ENCODE measurements around the gene ARHGAP5.

ARHGAP5 gene

GRCh38 chr14:32077081-32078022, at the start of gene ARHGAP5:
ARHGAP5 (plus strand) TSS chr14:32077304; CDS start chr14:32090670, 13,366 bp downstream.
- DNase-seq (ENCODE audit: low spot score), result peak; percentile 41

DNA sequence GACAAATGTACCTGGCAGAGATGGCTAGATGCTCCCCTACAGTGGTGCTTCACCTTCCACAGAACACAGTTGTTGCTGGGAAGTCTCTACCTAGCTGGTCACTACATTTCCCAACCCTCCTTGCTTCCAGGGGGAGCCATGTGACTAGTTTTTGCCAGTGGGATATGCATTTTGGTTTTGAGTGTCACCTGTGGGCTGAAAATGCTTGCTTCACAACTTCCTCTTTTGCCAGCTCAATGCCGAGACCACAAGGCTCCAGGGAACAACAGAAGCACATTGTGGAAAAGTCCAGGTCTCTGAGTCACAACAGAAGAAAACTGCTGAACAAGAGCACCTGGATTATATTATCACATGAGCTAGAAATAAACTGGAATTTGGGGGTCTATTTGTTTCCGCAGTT, 48.5 kb upstream of the ARHGAP5 start:
- peak; percentile 41 for DNase-seq (ENCODE audit: low spot score)

DNA sequence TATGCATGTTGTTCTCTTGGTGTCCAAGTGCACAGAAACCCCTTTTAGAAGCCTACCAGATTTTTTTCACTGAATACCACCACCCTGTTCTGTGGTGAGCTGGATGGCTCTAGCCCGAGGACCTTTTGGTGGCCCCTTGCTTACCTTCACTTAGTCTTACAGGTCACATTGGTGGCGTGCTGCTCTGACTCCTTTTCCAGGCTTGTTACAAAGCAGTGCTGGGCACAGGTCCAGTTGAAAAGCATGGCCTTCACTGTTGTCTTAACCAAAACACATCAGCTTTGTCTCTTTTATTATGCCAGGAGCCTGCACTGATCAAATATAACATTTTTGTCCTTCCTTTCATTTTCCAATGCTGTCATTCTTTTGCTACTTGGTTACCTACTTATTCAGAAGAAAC, 43.6 kb upstream of the ARHGAP5 start:
- no peak for DNase-seq (ENCODE audit: low spot score)

DNA sequence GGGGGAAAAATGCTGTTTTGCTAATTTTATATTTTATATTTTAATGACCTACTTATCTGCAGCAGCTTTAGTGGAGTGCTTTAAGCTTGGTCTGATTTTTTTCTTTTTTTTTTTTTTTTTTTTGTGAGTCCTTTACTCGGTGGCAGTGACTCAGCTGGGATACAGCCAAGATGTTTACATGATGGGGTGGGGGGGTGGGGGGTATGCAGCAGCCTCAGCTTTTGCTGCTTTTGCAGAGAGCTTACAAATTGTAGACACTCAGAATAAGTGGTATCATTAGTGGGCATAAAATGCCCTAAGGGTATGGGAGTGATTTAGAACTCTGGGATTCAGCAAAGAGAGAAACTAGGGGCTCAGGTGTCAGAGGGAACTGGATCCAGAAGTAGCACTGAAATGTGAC, 38.2 kb upstream of the ARHGAP5 start:
- no peak for DNase-seq (ENCODE audit: low spot score)

- DNase-seq (ENCODE audit: low spot score), result no peak
Observed at GRCh38 chr14:32039401-32040030, 37.6 kb upstream of the ARHGAP5 start.

GRCh38 chr14:32043624-32044023, 33.5 kb upstream of the ARHGAP5 start:
- no peak for DNase-seq (ENCODE audit: low spot score)

DNA sequence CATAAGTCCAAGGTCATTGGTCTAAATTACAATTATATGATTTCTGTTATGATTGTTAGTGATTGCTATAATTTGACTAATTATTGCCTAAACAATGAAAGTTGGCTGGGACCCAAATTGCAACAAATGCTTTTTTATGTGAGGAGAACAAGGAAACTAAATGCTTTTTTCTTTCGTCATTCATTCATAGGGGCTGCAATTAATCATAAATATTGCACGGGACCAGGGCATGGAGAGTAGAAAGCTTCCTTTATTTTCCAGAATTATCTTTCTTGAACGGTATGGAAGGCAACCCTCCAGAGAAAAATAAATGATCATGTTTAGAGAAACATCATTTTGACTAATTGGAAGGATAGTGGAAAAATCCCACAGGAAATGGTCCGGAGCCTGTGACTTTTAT, 32.6 kb upstream of the ARHGAP5 start:
- no peak for DNase-seq (ENCODE audit: low spot score)

GRCh38 chr14:32047791-32048190, 29.3 kb upstream of the ARHGAP5 start:
- no peak for DNase-seq (ENCODE audit: low spot score)

- DNase-seq (ENCODE audit: low spot score), result no peak
Observed at GRCh38 chr14:32049361-32050088, 27.6 kb upstream of the ARHGAP5 start.

DNA sequence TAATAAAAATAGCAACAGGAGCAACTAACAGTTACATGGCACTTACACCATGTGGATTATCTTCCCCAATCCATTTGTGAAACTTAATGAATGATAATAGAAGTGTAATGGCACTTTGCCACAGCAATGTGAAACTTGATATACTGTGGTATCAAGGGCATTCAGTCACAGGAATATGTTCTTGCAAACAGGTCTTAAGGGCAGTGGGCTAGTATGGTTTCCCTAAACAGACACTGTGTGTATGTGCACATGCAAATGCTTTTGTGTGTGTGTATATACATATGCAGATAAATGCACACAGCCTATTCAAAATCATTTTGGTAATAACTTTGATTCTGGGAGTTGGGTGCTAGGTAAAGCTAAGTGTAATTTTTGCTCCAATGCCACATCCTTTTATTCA, 26.2 kb upstream of the ARHGAP5 start:
- no peak for DNase-seq (ENCODE audit: low spot score)

DNA sequence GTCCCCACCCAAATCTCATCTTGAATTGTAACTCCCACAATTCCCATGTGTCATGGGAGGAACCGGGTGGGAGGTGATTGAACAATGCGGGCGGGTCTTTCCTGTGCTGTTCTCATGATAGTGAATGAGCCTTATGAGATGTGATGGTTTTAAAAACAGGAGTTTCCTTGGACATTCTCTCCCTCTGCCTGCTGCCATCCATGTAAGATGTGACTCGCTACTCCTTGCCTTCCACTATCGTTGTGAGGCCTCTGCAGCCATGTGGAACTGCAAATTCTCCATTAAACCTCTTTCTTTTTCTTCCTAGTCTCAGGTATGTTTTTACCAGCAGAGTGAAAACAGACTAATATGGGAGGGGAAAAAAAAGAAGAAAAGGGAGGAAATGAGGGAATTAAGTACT, 22.6 kb upstream of the ARHGAP5 start:
- no peak for DNase-seq (ENCODE audit: low spot score)

DNA sequence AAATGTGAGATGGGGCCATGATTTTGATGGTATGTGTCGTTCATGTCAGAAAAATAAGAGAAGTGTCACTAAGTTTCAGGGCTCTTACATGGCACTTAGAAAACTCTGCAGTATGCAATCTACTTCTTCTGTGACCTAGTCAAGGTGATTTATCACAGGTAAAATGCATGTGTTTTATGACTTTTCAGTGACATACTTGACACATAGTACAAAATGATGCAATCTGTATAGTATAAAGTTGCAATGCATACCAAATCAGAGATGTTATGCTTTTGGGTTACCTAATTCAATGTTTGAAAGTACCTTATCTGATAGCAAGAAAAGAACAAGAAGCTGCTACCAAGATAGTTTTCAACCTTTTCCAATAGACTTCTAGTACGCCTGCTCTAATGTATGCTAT, 21.9 kb upstream of the ARHGAP5 start:
- DNase-seq (ENCODE audit: low spot score), result no peak

- no peak for DNase-seq (ENCODE audit: low spot score)
Observed at GRCh38 chr14:32059702-32060101, 17.4 kb upstream of the ARHGAP5 start.

GRCh38 chr14:32064931-32065330, 12.2 kb upstream of the ARHGAP5 start:
- DNase-seq (ENCODE audit: low spot score), result no peak

DNA sequence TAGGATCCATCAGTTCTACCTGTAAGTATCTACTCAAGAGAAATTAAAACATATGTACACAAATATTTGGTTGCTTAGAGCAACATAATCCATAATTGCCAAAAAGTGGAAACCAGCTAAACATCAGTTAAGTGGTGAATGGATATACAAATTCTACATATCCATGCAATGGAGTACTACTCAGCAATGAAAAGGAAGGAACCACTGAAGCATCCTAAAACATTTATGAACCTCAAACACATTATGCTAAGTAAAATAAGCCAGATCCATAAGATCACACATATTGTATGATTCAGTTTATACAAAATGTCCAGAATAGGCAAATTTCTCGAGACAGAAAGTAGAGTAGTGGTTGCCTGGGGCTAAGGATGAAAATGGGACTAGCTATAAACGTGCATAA, 8.4 kb upstream of the ARHGAP5 start:
- no peak for DNase-seq (ENCODE audit: low spot score)

GRCh38 chr14:32070282-32070681, 6.8 kb upstream of the ARHGAP5 start:
- DNase-seq (ENCODE audit: low spot score), result no peak

- DNase-seq (ENCODE audit: low spot score), result no peak
Observed at GRCh38 chr14:32072676-32073075, 4.4 kb upstream of the ARHGAP5 start.

DNA sequence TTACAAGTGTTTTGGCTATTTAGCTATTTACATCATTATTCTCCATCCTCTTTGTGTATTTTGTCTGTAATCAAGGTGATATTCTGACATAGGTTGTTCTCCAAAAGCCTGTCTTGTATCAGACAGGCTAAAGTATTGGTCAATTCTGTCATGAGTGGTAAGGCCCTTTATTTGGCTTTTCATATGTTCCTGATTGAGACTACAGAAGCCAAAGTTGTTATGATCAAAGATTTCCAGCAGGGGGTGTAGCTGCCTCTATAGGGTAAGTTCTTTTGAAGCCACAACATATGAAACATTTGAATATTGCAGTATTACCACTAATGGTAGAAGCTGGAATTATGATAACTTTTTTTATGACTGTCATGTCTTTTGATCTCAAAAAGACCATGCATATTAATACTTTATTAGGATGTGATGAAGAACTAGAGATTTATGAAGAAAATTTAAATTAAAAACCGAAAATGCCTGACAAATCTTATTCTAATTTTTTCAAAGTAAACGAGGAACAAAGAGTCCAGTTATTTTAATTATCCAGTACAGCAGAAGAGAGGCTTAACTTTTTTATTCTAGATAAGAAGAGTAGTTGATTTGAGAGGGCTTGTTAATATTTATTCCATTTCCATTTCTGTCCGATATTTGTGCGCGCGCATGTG, 3.4 kb upstream of the ARHGAP5 start:
- DNase-seq (ENCODE audit: low spot score), result peak; percentile 58

DNA sequence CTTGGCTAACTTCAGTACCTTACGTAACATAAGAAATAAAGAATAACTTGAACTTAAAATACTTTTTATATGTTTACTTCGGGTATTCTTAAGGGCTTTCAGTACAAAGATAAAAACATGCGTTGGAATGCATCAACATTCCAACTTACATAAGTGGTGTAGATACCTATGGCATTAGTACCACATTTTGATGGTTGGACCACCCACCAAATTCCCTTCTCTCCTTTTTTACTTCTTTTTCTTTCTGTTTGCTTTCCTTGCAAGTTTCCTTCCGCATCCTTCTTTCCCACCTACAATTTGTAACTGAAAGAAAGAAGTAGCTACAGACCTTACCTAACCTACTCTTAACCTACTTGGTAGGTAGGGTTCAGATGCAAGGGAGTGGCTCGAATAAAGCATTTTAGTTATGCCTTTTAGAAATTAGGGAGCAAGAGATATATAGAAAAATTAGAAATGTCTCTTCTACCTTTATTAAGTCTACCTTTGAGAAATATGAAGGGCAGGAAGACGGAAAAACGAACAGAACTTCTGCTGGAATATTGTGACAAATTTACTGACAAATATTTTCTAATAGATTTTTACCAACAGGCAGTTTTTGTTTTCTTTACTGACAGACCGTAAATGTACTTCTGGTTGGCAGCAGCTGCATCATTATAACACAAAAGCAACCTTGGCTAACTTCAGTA, 2.1 kb upstream of the ARHGAP5 start:
- no peak for DNase-seq (ENCODE audit: low spot score)

DNA sequence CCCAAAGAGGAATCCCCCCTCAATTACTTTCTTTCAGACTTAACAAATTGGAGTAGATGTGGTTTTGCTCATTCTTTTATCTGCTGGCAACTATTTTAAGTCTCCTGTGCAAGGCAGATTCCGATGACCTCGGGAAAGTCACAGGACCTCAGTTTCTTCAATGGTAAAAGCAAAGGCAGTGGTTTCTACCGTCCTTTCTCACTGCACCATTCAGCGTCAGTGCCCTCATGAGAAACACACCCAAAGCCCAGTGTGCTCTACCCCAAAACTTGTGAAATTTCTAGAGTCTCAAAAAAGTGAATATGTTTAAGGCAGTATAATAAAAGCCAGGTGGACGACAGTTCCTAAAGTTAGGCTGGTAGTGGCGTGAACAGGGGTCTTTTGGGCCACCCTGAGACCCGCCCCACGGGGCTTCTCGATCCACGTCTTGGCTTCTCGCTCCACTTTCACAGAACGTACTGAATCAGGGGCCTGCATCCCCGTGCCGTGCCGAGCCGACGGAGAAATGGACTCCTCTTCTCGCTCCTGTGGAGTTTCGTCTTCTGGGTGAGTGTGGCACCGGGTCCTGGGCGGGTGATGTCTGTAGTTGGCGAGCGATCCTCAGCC, 1.3 kb upstream of the ARHGAP5 start:
- peak; percentile 72 for DNase-seq (ENCODE audit: low spot score)

Data from AG20443 (cell line).